ENCODE results near the gene GJC1. TPM values are rescaled to one million over a fixed set of nuclear protein-coding genes. Genes with fewer than 3 reads are reported as not detected.
"Not testable (repeated sequence)": the region's sequence is repeated elsewhere in the genome, so short reads cannot be mapped to it uniquely, and the experiment has no call there.

Gene GJC1
- total RNA-seq, 1 experiment from 2014 or later = 8.8 TPM

GRCh38 chr17:44760474-44761308 is 69.4 kb downstream of the GJC1 start:
- DNase-seq (ENCODE audit: low spot score) = no peak

GRCh38 chr17:44759916-44760243 is 70.2 kb downstream of the GJC1 start:
- DNase-seq (ENCODE audit: low spot score) = no peak

GRCh38 chr17:44759086-44759915 is 70.8 kb downstream of the GJC1 start:
- DNase-seq (ENCODE audit: low spot score) = no peak

GRCh38 chr17:44758414-44759085 is 71.5 kb downstream of the GJC1 start, which contains the start of gene ADAM11:
TSS of gene ADAM11 (plus strand) at chr17:44758988. CDS start at chr17:44759200, 212 bp downstream.
- DNase-seq (ENCODE audit: low spot score) = no peak

GRCh38 chr17:44757918-44758413 is 72.1 kb downstream of the GJC1 start:
- DNase-seq (ENCODE audit: low spot score) = no peak

- DNase-seq (ENCODE audit: low spot score) = no peak
Measured at GRCh38 chr17:44757045-44757917, 72.8 kb downstream of the GJC1 start.

GRCh38 chr17:44755180-44755579 is 74.9 kb downstream of the GJC1 start:
- DNase-seq (ENCODE audit: low spot score) = not testable (repeated sequence)

- DNase-seq (ENCODE audit: low spot score) = no peak
Measured at GRCh38 chr17:44754276-44754675, 75.8 kb downstream of the GJC1 start.

DNA sequence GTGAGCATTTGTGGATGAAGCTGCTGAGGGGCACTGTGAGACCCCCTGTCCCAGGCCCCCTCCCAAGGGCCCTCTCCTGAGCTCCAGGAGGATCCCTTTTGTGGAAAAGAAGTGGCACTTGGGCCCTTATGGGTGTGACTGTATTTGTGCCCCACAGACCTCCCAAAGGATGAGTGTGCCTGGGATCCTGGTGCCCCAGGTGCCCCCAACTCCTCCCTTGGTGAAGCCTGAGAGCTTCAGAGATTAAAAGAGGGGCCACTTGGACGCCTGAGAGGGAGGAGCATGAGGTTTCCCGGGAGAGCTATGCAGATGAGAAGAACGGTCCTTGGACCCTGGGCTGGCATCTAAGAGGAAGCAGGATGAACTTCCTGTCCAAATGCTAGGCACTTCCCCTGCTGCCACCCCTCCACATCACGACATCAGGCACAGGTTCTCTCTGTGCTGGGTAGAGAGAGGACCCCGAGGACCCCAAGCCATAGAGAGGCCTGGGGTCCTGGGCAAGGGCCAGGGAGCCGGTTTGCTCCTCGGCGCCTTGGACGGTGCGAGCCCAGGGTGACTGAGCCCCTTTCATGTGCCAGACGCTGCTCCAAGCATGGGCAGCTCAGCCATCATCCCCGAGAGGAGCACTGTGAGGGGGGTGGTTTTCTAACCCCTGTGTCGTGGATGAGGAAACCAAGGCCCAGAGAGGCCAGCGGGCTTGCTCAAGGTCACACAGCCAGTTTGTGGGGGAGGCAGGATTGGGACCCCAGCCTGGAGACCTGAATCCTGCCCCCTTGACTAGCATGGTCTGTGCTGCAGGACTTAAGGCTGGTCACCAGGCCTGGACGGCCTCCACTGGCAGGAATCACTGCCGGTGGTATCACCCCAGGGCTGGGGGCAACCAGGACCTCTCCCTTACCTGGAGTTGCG is 76.9 kb downstream of the GJC1 start:
- DNase-seq (ENCODE audit: low spot score) = no peak

- no peak for DNase-seq (ENCODE audit: low spot score)
Measured at GRCh38 chr17:44751806-44752205, 78.3 kb downstream of the GJC1 start.

DNA sequence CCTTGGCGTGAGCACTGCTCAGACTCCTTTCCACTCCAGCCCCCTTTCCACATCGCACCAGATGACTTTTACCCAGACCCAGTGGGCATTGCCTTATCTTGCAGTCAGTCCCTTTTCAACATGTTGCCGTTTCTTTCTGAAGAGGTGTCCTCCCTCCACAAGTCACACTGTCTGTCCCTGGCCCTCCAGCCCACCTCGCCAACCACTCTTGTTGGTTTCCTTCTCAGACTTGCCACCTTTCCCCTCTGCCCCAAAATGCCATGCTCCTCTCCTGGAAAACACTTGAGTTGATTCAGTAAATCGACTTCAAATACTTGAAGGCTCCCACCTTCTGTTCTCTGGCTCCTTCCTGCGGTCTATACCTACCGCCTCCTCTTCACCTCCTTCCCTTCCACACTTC is 78.8 kb downstream of the GJC1 start:
- no peak for DNase-seq (ENCODE audit: low spot score)

- DNase-seq (ENCODE audit: low spot score) = no peak
Measured at GRCh38 chr17:44749980-44750318, 80.1 kb downstream of the GJC1 start.

GRCh38 chr17:44749076-44749979 is 80.8 kb downstream of the GJC1 start:
- no peak for DNase-seq (ENCODE audit: low spot score)

Other genes starting within 250 kb of the GJC1 start
- gene MEIOC, start 173.8 kb downstream of the GJC1 start, total RNA-seq (2014; rRNA removed; shearing (Covaris generic)) = 13.7 and 16.4 TPM in 2 replicates
- 30.8 and 46.6 TPM in 2 replicates for gene CCDC43, start 140.5 kb downstream of the GJC1 start, total RNA-seq (2014; rRNA removed; shearing (Covaris generic))
- 8.7 and 9.2 TPM in 2 replicates for gene DBF4B, start 121.6 kb downstream of the GJC1 start, total RNA-seq (2014; rRNA removed; shearing (Covaris generic))
- 1.4 and 2.3 TPM in 2 replicates for gene ADAM11, start 71.3 kb downstream of the GJC1 start, total RNA-seq (2014; rRNA removed; shearing (Covaris generic))
- gene HIGD1B, start 17.6 kb upstream of the GJC1 start, total RNA-seq (2014; rRNA removed; shearing (Covaris generic)) = not detected in 2 replicates
- gene EFTUD2, start 69.2 kb upstream of the GJC1 start, total RNA-seq (2014; rRNA removed; shearing (Covaris generic)) = 120 and 173 TPM in 2 replicates
- gene GFAP, start 85.2 kb upstream of the GJC1 start, total RNA-seq (2014; rRNA removed; shearing (Covaris generic)) = not detected in 2 replicates
- 4.5 and 4.9 TPM in 2 replicates for gene KIF18B, start 117.5 kb upstream of the GJC1 start, total RNA-seq (2014; rRNA removed; shearing (Covaris generic))
- gene C1QL1, start 138.0 kb upstream of the GJC1 start, total RNA-seq (2014; rRNA removed; shearing (Covaris generic)) = 5.3 and 7.1 TPM in 2 replicates
- 29.3 and 39.8 TPM in 2 replicates for gene DCAKD, start 221.3 kb upstream of the GJC1 start, total RNA-seq (2014; rRNA removed; shearing (Covaris generic))
- 119 and 163 TPM in 2 replicates for gene NMT1, start 231.0 kb upstream of the GJC1 start, total RNA-seq (2014; rRNA removed; shearing (Covaris generic))